ENCODE data around the gene FAM25A.
"Not testable (repeated sequence)": the region's sequence is repeated elsewhere in the genome, so short reads cannot be mapped to it uniquely, and the experiment has no call there.

The FAM25A gene

GRCh38 chr10:87020056-87020455, at the start of gene FAM25A:
FAM25A (plus strand) TSS chr10:87020294; CDS start chr10:87020325, 31 bp downstream.
- not testable (repeated sequence) for DNase-seq (ENCODE audit: low read depth in 3 of 3, low spot score in 1 of 3)

GRCh38 chr10:86970982-86971231, 49.2 kb upstream of the FAM25A start:
- no peak for DNase-seq (ENCODE audit: low read depth in 3 of 3, low spot score in 1 of 3)

- peak; percentile 81 to 85 (median 84) for DNase-seq (ENCODE audit: low read depth in 3 of 3, low spot score in 1 of 3)
Measured at GRCh38 chr10:86971232-86971991, 48.7 kb upstream of the FAM25A start.

GRCh38 chr10:86972613-86973380, 47.3 kb upstream of the FAM25A start:
- no peak for DNase-seq (ENCODE audit: low read depth in 3 of 3, low spot score in 1 of 3)

- no peak for DNase-seq (ENCODE audit: low read depth in 3 of 3, low spot score in 1 of 3)
Measured at GRCh38 chr10:86974484-86974883, 45.6 kb upstream of the FAM25A start.

- no peak for DNase-seq (ENCODE audit: low read depth in 3 of 3, low spot score in 1 of 3)
Measured at GRCh38 chr10:86976362-86977056, 43.6 kb upstream of the FAM25A start.

GRCh38 chr10:86978457-86978856, 41.6 kb upstream of the FAM25A start:
- not testable (repeated sequence) for DNase-seq (ENCODE audit: low read depth in 3 of 3, low spot score in 1 of 3)

- no peak for DNase-seq (ENCODE audit: low read depth in 3 of 3, low spot score in 1 of 3)
Measured at GRCh38 chr10:86979296-86979818, 40.7 kb upstream of the FAM25A start.

- no peak for DNase-seq (ENCODE audit: low read depth in 3 of 3, low spot score in 1 of 3)
Measured at GRCh38 chr10:86979977-86980448, 40.1 kb upstream of the FAM25A start.

GRCh38 chr10:86981020-86981419, 39.1 kb upstream of the FAM25A start:
- not testable (repeated sequence) for DNase-seq (ENCODE audit: low read depth in 3 of 3, low spot score in 1 of 3)

- no peak for DNase-seq (ENCODE audit: low read depth in 3 of 3, low spot score in 1 of 3)
Measured at GRCh38 chr10:86981716-86982115, 38.4 kb upstream of the FAM25A start.

- not testable (repeated sequence) for DNase-seq (ENCODE audit: low read depth in 3 of 3, low spot score in 1 of 3)
Measured at GRCh38 chr10:86984498-86984897, 35.6 kb upstream of the FAM25A start.

GRCh38 chr10:86988520-86988919, 31.6 kb upstream of the FAM25A start:
- DNase-seq (ENCODE audit: low read depth in 3 of 3, low spot score in 1 of 3), result no peak

GRCh38 chr10:86991362-86991761, 28.7 kb upstream of the FAM25A start:
- not testable (repeated sequence) for DNase-seq (ENCODE audit: low read depth in 3 of 3, low spot score in 1 of 3)

GRCh38 chr10:86992456-86992855, 27.6 kb upstream of the FAM25A start:
- no peak for DNase-seq (ENCODE audit: low read depth in 3 of 3, low spot score in 1 of 3)

GRCh38 chr10:86992929-86993328, 27.2 kb upstream of the FAM25A start:
- DNase-seq (ENCODE audit: low read depth in 3 of 3, low spot score in 1 of 3), result no peak

GRCh38 chr10:86999802-87000403, 20.2 kb upstream of the FAM25A start:
- DNase-seq (ENCODE audit: low read depth in 3 of 3, low spot score in 1 of 3), result not testable (repeated sequence)

- DNase-seq (ENCODE audit: low read depth in 3 of 3, low spot score in 1 of 3), result no peak
Measured at GRCh38 chr10:87000491-87000890, 19.6 kb upstream of the FAM25A start.

GRCh38 chr10:87007124-87007523, 13.0 kb upstream of the FAM25A start:
- DNase-seq (ENCODE audit: low read depth in 3 of 3, low spot score in 1 of 3), result not testable (repeated sequence)

- DNase-seq (ENCODE audit: low read depth in 3 of 3, low spot score in 1 of 3), result not testable (repeated sequence)
Measured at GRCh38 chr10:87007674-87008073, 12.4 kb upstream of the FAM25A start.

GRCh38 chr10:87008303-87008702, 11.8 kb upstream of the FAM25A start:
- not testable (repeated sequence) for DNase-seq (ENCODE audit: low read depth in 3 of 3, low spot score in 1 of 3)

Measured in stimulated activated CD4-positive, alpha-beta T cell treated with anti-CD3 and anti-CD28 coated beads, TNF-alpha, amount 100 ng/mL, for 1 hour (primary cell).